GM12872 (cell line): ENCODE measurements around the gene CHMP4A.

ENCODE experiments used
- CTCF ChIP-seq: IDR thresholded peaks from 3 replicates; pipeline ENCODE4 v1.5.1; 2011; ENCODE audit warnings: low read depth, mild to moderate bottlenecking, low read length, moderate library complexity; ENCODE audit not compliant: insufficient read depth

The CHMP4A gene

GRCh38 chr14:24258548-24259265, 45.4 kb upstream of the CHMP4A start:
- TF ChIP-seq CTCF: no peak

- no peak for TF ChIP-seq CTCF
Measured at GRCh38 chr14:24258119-24258518, 44.8 kb upstream of the CHMP4A start.

- TF ChIP-seq CTCF: no peak
Measured at GRCh38 chr14:24256960-24257359, 43.7 kb upstream of the CHMP4A start.

DNA sequence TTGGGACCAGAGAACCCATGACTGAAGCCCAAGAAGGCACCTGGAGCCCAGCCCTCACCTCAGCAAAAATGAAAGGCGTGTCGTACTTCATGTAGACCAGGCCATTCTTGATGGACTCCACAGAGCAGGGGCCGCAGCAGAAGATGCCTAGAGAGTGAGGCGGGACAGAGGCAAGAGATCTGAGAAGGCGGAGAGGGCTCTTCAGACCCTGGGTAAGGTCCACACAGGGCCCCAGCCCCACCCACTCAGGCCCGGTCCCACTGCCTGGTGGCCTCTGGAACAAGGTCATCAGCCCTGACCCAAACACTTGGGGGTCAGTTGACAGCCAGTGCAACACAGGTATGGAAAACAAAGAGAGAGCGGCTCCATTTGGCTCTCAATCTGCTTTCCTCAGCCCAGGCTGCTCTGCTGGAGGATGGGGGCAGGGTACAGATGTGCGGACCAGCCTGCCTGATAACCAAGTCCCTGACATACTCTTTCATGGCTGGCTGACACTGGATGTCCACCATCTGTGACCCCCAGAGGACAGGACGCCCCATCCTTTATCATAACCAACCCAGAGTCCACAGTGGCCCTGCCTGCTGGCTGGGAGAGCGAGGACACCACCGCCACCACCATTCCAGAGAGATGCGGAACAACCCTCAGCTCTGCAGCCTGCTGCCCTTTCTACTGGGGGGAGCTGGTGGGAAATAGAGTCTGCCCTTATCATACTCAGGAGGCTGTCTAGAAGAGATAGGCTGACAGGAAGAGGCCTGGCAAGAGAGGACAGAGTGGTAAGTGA, 42.8 kb upstream of the CHMP4A start:
- TF ChIP-seq CTCF: no peak

DNA sequence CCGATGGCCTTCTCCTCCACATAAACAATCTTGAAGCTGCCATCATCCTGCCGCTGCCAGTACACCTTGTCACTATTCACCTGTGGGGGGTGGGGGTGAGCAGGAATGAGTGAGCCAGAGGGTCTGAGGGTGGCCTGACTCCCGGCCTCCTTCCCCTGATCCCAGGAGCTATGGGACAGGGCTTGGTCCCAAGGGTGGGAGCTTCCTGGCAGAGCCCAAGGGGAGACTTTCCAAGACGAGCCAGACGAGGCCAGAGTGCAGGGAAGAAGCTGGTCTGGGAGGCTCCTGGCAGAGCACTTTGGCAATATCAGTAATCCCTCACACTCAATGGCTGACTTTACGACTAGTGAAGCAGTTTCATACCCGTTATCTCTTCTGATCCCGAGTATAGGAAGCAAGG, 42.1 kb upstream of the CHMP4A start:
- no peak for TF ChIP-seq CTCF

GRCh38 chr14:24254630-24255392, 41.5 kb upstream of the CHMP4A start:
- no peak for TF ChIP-seq CTCF

DNA sequence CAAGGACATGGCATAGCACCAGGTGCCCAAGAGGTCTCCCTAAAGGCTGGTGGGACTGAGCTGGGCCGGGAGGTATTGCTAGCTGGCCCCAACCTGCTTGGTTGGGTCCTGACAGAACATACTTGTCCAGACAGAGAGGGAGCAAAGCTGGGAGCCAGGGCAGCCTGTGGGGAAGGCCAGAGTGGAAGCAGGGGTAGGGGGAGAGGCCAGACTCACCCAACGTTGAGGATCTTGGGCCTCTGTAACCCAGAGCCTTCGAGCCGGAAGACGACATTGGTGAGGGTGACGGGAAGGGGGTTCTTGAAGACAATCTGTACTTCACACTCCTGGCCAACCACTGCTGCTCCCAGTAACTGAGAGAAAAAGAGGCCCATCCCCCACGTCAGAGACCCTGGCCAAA, 40.6 kb upstream of the CHMP4A start:
- no peak for TF ChIP-seq CTCF
